Hematopoietic multipotent progenitor cell treated with erythropoietin and hydrocortisone succinate and interleukin-3 and kit ligand, for 17 days (in vitro differentiated cells): ENCODE measurements around the gene PCBD2.
"Not testable (repeated sequence)": the region's sequence is repeated elsewhere in the genome, so short reads cannot be mapped to it uniquely, and the experiment has no call there.

ENCODE experiments used
- DNase-seq: peaks from one replicate; pipeline ENCODE4 v3.0.0-alpha.2; 2015; ENCODE audit warnings: low spot score

The PCBD2 gene

DNA sequence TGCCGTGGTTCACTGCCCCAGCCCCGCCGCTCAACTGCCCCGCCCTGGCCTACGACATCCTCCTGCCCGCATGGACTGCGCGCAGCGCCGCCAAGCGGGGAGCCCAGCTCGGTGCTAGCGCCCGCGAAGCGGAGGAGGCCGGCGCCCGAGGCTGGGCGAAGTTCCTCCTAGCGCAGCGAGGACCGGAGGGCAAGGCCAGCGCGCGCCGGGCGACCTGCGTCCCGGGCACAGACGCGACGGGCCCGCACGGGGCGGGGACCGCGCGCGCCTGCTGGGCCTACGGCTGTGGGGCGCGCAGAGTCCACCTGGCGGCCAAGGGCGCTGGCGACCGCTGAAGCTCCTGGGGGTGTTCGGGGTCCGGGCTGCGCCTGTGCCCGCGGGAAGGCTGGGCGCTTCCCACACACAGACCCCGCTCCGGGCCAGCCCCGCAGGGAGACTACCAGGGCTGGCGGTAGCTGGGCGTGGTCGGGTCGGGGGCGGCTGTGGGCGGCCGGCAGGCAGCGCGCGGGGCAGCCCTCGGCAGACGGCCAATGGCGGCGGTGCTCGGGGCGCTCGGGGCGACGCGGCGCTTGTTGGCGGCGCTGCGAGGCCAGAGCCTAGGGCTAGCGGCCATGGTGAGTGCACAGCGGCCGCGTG lies at the start of gene PCBD2:
PCBD2 (plus strand) TSS at position 522 of the 636 bp plus-strand sequence; CDS start at position 531, 9 bp downstream.
- DNase-seq, result peak; percentile 93

DNA sequence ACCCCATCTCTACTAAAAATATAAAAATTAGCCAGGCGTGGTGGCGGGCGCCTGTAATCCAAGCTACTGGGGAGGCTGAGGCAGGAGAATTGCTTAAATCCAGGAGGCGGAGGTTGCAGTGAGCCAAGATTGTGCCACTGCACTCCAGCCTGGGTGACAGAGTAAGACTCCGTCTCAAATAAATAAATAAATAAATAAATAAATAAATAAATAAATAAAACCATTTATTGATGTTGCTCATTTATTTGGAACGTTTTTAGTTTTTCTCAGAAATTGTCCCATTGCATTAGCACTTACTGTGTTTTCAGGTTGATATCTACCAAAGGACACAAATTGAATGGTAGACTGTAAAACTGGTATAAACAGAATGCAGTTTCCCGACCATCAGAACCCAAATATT lies 48.5 kb upstream of the PCBD2 start:
- DNase-seq, result not testable (repeated sequence)

DNA sequence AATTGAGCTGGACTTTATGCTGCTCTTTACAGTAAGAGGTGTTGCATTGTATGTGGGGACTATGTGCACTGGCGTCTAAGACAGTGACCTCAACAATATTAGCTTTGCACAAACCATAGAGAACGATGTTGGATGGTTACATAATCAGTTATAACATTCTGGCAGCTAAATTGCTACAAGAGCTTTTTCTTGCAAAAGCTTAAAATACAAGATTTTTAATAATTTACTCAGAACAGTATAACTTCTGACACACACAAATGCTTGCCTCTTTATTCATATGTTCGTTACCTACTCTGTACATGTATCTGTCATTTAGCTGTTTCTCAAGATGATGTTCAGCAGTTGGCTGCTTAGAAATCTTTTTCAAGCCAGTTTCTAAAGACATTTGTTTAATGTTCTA lies 47.5 kb upstream of the PCBD2 start:
- no peak for DNase-seq

DNA sequence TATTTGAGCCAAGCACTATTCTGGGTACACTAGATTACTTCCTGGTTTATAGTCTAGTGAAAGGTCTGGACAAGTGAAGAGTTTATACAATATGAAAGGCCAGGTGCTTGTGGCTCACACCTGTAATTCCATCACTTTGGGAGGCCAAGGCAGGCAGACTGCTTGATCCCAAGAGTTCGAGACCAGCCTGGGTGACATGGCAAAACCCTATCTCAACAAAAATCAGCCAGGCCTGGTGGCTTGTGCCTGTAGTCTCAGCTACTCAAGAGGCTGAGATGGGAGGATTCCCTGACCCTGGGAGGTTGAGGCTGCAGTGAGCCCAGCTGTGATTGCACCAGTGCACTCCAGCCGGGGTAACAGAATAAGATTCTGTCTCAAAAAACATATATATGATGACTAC lies 40.2 kb upstream of the PCBD2 start:
- DNase-seq, result no peak

DNA sequence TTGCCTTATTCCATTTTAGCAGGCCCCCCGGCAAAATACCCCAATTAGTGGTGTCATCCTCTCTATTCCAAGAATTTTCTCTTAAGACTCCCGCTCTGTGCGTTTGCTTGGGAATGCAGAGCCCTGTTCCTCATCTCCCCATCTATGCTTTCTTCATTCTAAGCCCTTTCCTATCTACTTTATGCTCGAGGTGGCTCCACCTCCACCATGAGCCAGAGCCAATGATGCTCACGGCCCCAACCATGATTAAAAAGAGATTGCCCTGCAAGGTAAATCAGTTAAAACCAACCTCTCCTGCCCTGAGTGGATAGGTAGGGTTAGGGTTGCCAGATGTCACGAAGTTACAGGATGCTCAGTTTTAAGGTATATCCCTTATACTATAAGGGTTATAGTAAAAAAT lies 31.4 kb upstream of the PCBD2 start:
- no peak for DNase-seq

DNA sequence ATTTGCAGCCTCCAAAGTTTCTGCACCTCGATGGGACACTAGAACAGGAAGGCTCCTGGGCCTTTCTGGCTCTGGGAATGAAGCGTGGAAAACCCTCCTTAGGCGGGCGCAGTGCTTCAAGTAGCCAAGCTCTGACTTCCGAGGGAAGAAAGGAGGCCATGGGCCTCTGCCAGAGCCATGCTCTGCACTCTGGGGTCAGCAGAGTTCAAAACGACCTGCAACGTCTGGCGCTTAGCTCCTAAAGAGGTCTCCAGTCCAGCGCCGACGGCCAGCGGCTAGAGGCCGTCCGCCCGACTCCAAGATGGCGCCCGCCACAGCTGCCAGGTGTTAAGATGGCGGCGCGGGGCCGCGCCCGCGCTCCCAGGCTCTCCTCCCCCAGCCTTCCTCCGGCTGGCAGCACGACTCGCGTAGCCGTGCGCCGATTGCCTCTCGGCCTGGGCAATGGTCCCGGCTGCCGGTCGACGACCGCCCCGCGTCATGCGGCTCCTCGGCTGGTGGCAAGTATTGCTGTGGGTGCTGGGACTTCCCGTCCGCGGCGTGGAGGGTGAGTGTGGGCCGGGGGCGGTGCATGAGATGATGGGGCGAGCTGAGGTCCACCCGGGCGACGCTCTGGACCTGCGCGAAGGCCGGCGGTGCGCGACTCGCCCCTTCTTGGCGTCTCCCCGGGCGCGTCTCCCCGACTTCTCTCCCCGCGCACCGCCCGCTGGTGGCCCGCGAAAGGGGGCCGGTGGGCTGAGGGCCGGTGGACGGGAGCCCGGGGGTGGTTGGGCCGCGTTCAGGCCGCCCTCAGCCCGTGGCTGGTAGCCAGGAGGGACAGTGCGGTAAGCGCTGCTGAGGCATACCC lies 30.7 kb upstream of the PCBD2 start, which contains the start of gene TXNDC15:
TXNDC15 (plus strand) TSS at position 385 of the 844 bp plus-strand sequence; CDS start at position 442, 57 bp downstream.
- DNase-seq, result peak; percentile 82

DNA sequence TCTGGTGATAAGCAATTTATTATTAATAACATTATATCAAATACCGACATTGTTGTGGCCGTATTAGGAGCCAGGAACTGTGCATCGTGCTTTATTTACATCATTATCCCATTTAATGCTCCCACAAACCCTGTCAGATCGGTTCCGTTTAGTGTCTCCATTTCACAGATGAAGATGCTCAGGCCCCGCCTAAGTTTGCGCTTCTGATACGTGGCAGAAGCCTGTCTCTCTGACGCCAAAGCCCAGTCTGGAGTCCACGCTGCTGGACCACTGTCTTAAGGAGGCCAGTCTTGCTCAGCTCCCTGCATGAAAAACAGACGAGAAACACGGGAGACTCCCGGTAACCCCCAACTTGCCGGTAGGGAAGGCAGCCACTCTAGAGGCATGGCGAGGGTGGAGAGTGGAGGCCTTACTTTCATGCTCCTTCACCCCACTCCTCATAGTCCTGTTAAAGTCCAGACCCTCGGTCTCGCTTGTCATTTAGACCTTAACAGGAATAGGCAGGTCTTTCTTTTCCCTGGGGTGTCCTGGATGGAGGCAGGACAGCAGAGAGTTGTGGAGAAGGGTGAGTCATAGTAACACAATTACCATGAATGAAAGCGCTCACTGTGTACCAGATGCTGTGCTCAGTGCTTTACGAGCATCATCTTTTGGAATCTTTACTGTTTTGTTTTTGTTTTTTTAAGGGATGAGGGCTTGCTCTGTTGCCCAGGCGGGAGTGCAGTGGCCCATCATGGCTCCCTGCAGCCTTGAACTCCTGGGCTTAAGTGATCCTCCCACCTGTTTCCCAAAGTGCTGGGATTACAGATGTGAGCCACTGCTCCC lies 29.9 kb upstream of the PCBD2 start:
- DNase-seq, result peak; percentile 15

DNA sequence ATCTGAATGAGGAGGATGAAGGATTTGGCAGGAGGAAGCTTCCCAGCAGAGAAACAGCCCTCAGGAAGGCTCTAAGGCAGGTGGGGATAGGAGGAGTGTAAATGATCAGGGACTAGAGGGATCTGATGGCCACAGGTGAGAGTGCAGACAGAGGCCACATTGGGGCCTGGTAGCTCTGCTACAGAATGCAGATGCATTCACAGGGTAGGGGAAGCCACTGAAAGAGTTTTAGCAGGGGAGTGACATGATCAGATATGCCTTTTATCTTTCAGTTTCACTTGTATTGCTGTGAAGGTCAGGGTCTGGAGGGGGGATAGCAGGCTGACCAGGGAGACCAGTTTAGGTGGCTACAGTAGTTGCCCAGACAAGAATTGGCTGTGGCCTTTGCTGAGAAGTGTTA lies 27.8 kb upstream of the PCBD2 start:
- DNase-seq, result no peak

DNA sequence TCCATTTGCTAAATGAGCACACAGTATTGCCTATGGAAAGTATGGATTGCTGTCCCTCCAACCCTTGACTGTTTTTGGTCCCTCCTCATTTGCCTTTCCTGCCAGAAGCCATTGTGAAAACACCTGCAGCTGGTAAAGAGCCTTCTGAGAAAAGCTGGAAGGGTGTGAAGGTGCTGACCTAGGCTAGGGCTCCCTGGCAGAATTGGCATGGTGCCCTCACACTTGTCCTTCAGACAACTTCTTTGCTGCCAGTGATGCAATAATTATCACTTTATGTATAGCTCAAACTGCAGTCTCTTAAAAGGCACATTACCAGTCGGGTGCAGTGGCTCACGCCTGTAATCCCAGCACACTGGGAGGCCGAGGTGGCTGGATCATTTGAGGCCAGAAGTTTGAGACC lies 26.5 kb upstream of the PCBD2 start:
- DNase-seq, result no peak

DNA sequence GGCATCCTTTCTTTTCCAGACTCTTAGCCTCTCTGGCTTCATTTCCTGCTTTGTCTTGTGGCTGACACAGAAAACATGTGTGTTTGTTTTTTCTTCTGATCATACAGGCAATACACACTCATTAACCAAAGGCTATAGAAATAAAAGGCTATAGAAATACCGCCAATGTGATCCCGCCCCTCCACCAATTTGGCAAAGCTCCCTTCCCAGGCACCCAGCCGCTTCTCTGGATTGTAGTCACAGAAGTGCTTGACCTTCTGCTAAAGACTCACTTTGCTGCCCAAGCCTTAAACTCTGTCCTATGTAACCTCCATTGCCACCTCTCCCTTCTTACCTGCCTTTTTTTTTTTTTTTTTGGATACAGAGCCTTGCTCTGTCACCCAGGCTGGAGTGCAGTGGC lies 25.5 kb upstream of the PCBD2 start:
- DNase-seq, result no peak

DNA sequence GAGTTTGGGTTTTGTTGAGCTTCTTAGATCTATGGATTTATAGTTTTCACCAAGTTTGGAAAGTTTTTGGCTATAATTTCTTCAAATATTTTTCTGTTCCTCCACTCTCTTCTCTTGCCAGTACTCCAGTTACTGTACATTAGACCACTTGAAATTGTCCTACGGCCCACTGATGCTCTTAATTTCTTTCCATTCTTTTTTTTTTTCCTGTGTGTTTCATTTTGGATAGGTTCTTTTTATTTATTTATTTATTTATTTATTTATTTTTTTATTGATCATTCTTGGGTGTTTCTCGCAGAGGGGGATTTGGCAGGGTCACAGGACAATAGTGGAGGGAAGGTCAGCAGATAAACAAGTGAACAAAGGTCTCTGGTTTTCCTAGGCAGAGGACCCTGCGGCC lies 24.0 kb upstream of the PCBD2 start:
- DNase-seq, result not testable (repeated sequence)

DNA sequence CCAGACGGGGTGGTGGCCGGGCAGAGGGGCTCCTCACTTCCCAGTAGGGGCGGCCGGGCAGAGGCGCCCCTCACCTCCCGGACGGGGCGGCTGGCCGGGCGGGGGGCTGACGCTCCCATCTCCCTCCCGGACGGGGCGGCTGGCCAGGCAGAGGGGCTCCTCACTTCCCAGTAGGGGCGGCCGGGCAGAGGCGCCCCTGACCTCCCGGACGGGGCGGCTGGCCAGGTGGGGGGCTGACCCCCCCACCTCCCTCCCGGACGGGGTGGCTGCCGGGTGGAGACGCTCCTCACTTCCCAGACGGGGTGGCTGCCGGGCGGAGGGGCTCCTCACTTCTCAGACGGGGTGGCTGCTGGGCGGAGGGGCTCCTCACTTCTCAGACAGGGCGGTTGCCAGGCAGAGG lies 23.2 kb upstream of the PCBD2 start:
- not testable (repeated sequence) for DNase-seq

DNA sequence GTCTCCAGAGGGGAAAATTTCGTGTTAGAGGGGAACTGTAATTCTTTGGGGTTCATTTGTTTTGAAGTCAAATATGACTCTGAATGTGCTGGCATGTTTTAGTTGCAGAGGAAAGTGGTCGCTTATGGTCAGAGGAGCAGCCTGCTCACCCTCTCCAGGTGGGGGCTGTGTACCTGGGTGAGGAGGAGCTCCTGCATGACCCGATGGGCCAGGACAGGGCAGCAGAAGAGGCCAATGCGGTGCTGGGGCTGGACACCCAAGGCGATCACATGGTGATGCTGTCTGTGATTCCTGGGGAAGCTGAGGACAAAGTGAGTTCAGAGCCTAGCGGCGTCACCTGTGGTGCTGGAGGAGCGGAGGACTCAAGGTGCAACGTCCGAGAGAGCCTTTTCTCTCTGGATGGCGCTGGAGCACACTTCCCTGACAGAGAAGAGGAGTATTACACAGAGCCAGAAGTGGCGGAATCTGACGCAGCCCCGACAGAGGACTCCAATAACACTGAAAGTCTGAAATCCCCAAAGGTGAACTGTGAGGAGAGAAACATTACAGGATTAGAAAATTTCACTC lies 17.3 kb upstream of the PCBD2 start:
- no peak for DNase-seq

DNA sequence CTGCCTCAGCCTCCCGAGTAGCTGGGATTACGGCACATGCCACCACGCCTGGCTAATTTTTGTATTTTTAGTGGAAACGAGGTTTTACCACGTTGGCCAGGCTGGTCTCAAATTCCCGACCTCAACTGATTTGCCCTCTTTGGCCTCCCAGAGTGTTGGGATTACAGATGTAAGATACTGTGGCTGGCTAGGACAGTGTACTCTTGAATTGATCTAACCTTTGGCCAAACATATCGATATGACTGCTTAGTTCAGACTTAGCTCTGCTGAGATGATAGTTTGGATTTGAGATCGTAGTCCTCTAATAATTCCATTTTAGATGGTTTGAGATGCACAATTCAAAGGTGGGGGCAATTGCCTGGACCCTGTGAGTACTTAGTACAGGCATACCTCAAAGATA lies 15.6 kb upstream of the PCBD2 start:
- DNase-seq, result no peak

DNA sequence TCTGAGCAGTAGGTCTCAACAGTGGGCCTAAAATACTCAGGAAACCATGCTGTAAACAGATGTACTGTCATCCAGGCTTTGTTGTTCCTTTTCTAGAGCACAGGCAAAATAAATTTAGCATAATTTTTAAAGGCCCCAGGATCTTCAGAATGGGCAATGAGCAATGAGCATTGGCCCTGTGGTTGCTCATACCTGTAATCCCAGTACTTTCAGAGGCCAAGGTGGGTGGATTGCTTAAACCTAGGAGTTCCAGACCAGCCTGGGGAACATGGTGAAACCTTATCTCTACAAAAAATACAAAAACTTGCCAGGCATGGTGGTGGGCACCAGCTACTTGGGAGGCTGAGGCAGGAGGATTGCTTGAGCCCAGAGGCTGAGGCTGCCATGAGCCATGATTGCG lies 13.5 kb upstream of the PCBD2 start:
- no peak for DNase-seq

DNA sequence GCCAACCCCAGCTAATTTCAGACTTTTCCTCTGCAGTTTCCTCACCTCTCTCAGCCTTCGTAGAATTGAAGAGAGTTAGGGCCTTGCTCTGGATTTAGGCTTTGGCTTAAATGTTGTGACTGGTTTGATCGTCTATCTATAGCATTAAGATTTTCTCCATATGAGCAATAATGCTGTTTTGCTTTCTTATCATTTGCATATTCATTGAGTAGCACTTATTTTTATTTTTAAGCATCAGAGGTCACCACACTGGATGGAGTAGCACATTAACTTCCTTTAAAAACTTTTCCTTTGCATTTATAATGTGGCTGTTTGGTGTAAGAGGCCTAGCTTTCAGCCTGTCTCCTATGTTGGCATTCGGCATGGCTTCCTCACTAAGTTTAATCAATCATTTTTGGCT lies 12.6 kb upstream of the PCBD2 start:
- DNase-seq, result no peak

DNA sequence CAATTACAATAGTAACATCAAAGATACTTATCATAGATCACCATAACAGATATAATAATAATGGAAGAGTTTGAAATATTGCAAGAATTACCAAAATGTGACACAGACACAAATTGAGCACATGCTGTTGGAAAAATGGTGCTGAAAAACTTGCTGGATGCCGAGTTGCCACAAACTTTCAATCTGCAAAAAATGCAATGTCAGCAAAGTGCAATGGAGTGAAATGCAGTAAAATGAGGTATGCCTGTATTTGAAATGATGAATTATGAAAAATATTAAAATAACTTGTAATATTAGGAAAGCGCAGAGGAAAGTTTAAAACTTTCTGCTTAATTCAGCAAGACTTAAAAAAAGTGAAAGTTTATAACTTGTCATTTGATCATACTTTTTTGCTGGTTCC lies 12.0 kb upstream of the PCBD2 start:
- DNase-seq, result no peak

DNA sequence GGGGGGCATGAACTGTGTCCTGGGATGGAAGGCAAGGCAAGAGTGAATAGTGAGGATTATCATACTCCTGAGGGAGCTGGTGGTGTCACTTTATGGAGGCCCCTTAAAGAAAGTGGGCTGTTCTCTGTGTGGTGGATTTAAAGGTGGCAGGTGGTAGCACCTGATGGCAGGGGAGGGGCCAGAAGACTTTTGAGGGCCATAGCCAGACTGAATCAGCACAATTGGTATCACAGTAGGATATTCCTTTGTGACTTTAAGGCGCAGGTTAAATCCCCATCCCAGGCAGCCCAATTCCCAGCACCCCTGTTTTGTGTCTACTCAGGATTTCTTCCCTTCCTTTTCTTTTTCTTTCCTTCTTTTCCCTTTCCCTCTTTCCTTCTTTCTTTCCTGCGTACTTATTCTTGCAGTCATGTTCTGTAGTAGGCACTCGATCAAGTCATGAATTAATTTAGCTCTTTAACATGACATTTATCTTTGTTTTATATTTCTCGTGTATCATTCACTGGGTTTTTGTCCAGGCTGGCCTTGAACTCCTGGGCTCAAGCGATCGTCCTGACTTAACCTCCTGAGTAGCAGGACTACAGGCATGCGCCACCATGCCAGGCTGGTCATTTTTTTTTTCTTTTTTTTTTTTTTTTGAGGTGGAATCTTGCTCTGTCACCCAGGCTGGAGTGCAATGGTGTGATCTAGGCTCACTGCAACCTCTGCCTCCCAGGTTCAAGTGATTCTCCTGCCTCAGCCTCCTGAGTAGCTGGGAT lies 11.0 kb upstream of the PCBD2 start:
- DNase-seq, result no peak

DNA sequence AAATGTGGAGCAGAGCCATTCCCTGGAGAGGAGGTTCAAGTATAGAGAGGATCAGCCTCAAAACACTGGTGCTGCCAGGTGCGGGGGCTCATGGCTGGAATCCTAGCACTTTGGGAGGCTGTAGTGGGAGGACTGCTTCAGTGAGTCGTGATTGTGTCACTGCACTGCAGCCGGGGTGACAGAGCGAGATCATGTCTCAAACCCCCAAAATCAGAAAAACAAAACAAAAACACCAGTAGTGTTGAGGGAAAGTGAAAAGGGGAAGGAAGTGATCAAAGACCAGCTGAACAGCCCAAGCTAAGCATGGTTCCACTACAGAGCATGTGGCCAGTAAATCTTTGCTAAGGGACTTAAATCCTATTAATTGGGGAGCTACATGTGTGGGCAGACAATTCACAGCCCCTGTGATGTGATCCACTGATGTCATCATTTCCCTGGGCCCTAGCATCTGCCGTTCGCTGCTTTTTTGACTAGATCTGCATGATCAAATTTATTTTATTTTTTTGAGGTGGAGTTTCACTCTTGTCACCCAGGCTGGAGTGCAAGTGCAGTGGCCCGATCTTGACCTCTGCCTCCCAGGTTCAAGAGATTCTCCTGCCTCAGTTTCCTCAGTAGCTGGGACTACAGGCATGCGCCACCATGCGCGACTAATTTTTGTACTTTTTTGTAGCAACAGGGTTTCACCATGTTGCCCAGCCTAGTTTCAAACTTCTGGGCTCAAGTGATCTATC lies 2.7 kb upstream of the PCBD2 start:
- no peak for DNase-seq

DNA sequence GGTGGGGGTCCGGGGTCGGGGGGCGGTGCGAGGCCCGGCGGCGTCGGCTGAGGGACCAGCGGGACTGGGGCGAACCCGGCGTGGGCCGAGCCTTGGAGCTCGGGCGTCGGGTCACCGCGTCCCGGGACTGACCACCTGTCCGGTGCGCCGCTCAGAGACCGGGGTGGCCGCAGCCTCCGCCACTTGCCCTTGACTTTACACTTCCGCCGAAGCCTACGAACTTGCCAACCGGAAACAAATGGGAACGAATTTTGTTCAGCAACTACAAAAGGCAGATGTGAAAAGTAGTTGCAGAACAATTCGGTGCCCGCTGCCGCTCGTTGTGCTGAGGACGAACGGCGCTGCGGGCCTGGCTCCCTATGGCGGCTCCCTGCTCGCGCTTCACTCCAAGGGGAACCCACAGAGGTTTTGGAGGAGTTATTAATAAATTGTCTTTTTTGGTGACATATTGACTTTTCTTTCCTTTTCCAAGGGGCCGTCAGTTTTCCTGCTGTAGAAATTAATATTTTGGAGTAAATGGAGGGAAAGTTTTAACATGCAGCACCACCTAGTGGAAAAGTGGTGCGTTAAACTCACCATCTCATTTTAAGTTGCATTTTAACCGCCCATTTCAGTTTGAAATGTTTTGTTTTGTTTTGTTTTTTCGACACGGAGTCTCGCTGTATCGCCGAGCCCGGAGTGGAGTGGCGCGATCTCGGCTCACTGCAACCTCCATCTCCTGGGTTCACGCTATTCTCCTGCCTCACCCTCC lies 490 bp downstream of the PCBD2 start:
- peak; percentile 75 for DNase-seq
